Measurements from ENCODE around the gene ERBB2. TPM values are rescaled to one million over a fixed set of nuclear protein-coding genes. Genes with fewer than 3 reads are reported as not detected.

ERBB2 gene
- total and polyA plus RNA-seq, 2 of the 13 experiments (the other 11 are each of a cell fraction or from before 2014, with no cell fraction given), result 57.7 to 64.1 TPM

GRCh38 chr17:39739885-39740356 is 40.1 kb downstream of the ERBB2 start (continued):
- TF ChIP-seq NFAT5 (CRISPR knock-in tag; IDR thresholded peaks at IDR 0.05) (0 out of 2 replicates have a peak, but pooled peaks have one; percentile 58), ZNF563 (CRISPR knock-in tag; IDR thresholded peaks at IDR 0.05) (no peak), ZNF337 (CRISPR knock-in tag; IDR thresholded peaks at IDR 0.05; ENCODE audit: borderline replicate concordance, low read depth) (0 out of 2 replicates have a peak, but pooled peaks have one; percentile 42), ARHGAP35 (CRISPR knock-in tag; IDR thresholded peaks at IDR 0.05; ENCODE audit: borderline replicate concordance) (no peak), BCLAF1 (IDR thresholded peaks at IDR 0.05) (no peak), ZSCAN5A (CRISPR knock-in tag; IDR thresholded peaks at IDR 0.05; ENCODE audit: borderline replicate concordance) (no peak), MXI1 (IDR thresholded peaks at IDR 0.05; ENCODE audit: borderline replicate concordance, low read depth, low read length) (no peak), HNRNPL (IDR thresholded peaks at IDR 0.05; ENCODE audit: low read depth, low read length) (no peak), TFDP2 (CRISPR knock-in tag; IDR thresholded peaks at IDR 0.05) (no peak), ZNF687 (CRISPR knock-in tag; IDR thresholded peaks at IDR 0.05) (peak; percentile 25; the same call in 1 of the 2 replicates), YEATS4 (CRISPR knock-in tag; IDR thresholded peaks at IDR 0.05; ENCODE audit: borderline replicate concordance) (no peak)
